HG03432 (cell line): ENCODE results near the gene ZSWIM9.

ENCODE experiments used
- ATAC-seq: cut with Tn5 transposase; IDR thresholded peaks from one replicate; pipeline ENCODE4 v1.9.1; 2021; ENCODE audit warnings: mild to moderate bottlenecking, moderate library complexity; ENCODE audit not compliant: unreplicated experiment

The ZSWIM9 gene

DNA sequence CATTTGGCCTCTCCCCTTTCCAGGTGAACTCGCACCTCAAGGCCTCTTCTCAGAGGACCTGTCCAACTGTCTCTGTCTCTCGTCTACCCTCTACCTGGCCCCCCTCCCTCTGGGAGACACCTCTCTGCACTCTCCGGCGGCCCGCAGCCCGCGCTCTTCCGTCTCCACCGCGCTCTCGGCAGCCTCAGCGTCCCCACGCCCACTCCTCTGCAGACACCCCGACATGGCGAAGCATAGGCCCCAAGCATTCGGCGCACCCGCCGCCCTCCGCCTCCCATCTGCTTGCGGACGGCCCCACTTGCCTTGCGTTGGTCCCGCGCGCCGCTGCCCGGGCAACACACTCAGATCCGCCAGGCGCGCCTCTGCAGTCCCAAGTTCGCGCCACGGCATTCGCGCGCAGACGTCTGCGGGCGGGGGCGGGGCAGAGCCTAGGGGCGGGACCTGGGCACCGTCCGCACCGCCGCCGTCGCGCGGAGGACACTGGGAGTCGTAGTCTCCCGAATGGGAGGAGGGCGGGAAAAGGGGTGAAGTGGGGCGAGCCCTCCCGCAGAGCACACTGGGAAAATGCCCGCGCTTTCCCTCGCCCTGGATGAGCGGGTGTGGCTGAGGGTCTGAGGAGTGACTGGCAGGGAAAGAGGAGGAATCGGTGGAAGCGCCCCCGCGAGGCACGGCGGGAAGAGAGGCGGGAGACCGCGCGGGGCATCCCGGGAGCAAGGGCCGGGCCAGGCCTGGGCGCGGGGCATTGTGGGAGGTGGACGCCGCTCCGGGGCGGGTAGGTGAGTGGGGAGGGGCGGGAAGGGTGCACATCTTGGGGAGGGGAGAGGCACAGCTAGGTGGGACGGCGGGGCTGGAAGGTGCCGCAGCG, at the start of gene ZSWIM9, which contains the start of gene LIG1:
Gene ZSWIM9 (plus strand): TSS at position 742 of the 865 bp plus-strand sequence. CDS start 1,123 bp downstream, outside the sequence.
Gene LIG1 (minus strand): TSS at position 406 of the 865 bp plus-strand sequence. CDS start 4,778 bp downstream, outside the sequence.
- ATAC-seq, result peak; percentile 86

GRCh38 chr19:48121066-48121465, 49.4 kb upstream of the ZSWIM9 start:
- no peak for ATAC-seq

DNA sequence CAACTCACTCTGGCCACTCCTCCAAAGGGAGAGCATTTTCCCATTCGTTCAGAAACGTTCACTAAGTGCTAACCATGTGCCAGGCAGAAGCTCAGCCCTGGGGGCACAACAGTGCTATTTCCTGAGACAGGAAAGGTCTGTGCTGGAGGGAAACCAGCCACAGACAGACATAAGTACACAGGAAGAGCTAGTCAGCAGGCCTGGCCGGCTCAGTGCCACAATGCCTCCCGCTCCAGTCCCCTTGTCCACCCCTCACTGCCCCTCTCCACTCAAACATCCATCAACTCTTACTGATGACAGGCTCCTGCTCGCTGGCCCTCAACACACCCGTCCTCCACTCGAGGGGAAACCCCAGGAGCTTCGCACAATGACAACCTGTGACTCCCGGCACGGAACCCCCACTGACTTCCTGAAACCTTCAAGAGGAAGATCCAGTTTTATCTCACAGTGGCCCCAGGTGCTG, 48.5 kb upstream of the ZSWIM9 start:
- ATAC-seq, result no peak

GRCh38 chr19:48122421-48122820, 48.1 kb upstream of the ZSWIM9 start:
- no peak for ATAC-seq

GRCh38 chr19:48123907-48124651, 46.4 kb upstream of the ZSWIM9 start:
- no peak for ATAC-seq

DNA sequence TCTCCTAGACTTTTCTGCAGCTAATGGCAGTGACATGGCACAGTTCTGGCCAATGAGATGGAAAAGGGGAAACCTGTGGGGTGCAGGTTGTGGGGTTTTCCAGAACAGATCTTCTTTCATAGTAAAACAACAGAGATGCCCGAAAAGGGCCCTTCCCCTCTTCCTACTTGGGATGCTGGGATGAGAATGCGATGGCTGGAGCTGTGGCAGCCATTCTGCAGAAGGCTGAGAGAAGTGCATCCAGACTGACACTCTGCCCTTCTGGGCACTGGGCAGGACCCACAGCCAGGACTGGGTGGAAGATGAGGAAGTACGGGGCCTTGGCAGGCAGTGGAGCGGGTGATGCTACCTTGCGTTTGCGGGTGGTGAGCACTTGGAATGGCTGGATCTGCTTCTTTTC, 42.9 kb upstream of the ZSWIM9 start:
- ATAC-seq, result no peak

DNA sequence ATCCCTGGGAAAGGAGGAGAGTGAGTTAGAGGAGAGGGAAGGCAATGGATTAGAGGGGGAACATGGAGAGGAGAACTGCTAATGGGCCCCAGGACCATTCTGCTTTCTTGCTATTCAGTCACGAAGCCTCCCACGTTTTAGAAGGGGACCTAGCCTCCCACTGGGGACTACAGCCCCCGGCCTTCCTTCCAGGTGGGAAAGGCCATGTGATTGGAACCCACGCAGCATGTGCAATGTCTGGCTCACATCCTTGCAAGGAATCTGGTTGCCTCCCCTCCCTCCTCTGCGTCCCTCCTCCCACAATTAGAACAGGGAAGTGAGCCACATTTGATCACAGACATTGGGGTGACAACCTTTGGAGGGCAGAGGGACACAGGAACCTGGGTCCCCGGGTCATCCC, 37.4 kb upstream of the ZSWIM9 start:
- ATAC-seq, result no peak

DNA sequence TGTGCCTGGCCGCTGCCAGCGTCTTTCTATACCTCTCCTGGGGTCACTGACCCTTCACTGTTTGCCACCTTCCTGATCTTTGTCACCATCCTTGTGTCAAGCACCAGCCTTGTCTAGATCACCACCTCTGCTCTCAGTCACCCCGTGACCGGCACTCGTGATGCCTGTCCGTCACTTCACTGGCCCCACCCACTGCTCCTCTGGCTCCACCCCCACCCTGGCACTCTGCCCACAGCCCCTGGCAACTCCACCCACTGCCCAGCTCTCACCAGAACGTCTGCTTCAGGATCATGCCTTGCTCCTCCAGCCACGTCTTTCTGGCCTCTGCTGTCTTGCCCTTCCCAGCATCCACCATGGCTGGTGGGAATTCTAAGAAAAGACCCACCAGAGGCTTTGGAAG, 35.1 kb upstream of the ZSWIM9 start:
- no peak for ATAC-seq

DNA sequence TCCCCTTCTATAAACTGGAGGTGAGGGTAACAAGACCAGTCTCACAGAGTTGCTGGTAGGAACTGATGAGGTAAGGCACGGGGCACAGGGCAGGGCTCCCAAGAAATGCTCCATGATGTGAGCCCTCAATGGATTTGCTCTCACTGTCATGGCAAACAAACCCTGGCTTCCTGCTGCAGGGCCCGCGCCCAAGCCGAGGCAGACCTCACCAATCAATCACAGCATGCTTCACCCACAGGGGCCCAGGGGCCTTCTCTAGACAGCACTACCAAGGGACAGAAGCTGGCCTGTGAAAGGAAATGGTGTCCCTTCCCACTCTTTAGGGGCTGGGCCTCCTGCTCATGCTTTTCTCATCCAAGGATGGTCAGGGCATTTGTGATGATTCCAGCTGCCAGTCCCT, 33.9 kb upstream of the ZSWIM9 start:
- ATAC-seq, result no peak

DNA sequence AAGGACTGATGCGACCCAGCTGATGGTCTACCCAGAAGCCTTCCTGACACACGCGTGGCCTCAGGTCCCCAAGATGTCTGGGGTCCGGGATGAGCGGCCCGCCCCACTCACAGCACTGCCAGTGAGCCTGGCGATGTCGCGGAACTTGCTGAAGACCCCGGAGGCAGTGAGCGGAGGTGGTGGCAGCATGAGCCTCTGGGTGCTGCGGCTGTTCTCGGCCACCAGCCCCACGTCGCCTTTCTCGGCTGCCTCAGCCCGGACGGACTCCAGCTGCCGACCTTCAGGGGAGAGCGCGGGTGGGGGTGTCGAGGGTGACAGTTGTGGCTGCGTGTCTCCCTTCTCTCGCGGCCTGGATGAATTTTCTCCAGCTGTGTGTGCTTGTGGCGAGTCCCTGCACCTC, 33.1 kb upstream of the ZSWIM9 start:
- ATAC-seq, result no peak

GRCh38 chr19:48139053-48139452, 31.4 kb upstream of the ZSWIM9 start:
- no peak for ATAC-seq

GRCh38 chr19:48147597-48148175, 22.8 kb upstream of the ZSWIM9 start:
- no peak for ATAC-seq

DNA sequence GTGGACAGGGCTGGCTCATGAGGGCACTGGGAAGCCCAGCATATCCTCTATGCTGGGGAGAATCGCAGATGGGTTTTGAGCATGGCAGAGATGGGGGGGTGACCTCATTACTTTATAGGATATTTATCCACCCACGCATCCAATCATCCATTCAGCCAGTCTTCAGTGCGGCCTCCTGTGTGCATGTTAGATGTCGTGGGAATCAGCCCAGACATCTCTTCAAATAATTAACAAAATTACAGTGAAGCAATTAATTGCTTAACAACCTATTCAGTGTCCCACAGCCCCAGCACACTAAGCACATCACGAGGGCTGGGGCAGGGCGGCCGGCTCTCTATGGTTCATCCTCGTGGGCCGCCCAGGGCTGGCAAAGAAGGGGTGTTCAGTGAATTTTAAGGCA, 21.9 kb upstream of the ZSWIM9 start:
- no peak for ATAC-seq

GRCh38 chr19:48149430-48149829, 21.1 kb upstream of the ZSWIM9 start:
- no peak for ATAC-seq

- no peak for ATAC-seq
These were observed 17.9 kb upstream of the ZSWIM9 start for GRCh38 chr19:48152551-48152950.

- no peak for ATAC-seq
These were observed 16.5 kb upstream of the ZSWIM9 start for GRCh38 chr19:48154003-48154402.

GRCh38 chr19:48158210-48158790, 12.2 kb upstream of the ZSWIM9 start:
- no peak for ATAC-seq

GRCh38 chr19:48168689-48169088, 1.8 kb upstream of the ZSWIM9 start:
- ATAC-seq, result no peak

DNA sequence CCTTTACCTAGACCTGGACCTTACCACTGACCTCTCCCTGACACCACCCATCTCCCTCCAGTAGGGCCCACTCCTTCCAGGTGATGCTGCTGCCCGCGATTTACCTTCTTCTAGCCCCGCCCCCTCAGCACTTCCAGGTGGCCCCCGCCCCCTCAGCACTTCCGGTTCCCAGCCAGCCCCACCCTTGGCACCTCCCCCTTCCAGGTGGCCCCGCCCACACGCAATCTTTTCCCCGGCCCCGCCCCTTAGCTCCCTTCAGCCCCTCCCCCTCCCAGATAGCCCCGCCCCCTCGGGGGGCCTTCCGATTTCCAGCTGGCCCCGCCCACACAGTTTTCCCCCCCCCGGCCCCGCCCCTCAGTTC, 922 bp upstream of the ZSWIM9 start:
- ATAC-seq, result peak; percentile 12

DNA sequence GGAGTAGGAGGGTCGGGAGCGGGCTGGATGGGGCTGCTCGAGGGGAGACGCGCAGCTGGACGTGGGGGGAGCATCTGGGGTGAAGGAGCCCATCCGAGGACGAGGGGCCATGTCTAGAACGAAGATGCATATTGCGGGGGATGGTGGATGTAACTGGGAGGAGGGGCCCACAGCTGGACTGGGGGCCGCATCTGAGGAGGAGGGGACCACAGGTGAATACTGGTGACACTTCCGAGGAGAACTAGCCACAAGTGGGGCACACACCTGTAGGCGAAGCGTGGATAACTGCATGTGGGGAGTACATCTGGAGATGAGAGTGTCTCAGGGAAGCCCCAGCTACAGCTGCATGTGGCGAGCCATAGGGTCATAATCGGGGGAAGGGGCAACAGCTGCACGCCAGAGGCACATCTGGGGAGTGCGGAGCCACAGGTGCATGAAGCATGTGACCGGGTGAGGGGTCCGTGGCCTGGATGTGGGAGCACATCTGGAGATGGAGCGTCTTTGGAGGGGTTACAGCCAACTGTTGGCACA, 402 bp downstream of the ZSWIM9 start:
- no peak for ATAC-seq

DNA sequence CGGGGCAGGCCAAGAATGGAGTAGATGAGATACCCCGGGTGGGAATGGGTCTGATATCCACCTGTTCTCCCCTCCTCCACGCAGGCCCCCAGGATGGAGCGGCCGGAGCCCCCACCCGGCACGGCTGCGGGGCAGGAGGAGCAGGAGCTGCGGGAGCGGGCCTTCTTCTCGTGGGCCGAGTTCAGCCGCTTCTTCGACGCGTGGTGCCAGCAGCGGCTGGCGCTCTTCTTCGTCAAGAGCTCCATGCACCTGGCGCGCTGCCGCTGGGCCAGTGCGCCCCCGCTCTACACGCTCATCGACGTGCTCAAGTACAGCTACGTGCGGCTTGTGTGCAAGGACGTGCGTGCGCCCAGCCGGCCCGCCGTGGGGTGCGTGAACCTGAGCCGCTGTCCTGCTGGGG, 1.2 kb downstream of the ZSWIM9 start:
- ATAC-seq, result no peak
